ENCODE data around the gene ZNF524.

GRCh38 chr19:55626350-55626749 lies 26.3 kb downstream of the ZNF524 start:
- no peak for TF ChIP-seq POLR2AphosphoS5 (IDR thresholded peaks at IDR 0.05; ENCODE audit: low read depth, low read length)
- no peak for TF ChIP-seq TAF1 (IDR thresholded peaks at IDR 0.05; ENCODE audit: borderline replicate concordance, insufficient read depth, low read length)
- TF ChIP-seq REST (IDR thresholded peaks at IDR 0.05; ENCODE audit: insufficient read depth in 1 of 2, low read depth in 2 of 2, low read length in 2 of 2), result no peak
- no peak for TF ChIP-seq SIN3A (IDR thresholded peaks at IDR 0.05; ENCODE audit: borderline replicate concordance, insufficient read depth, low read length)
- TF ChIP-seq FOXP2 (optimal IDR thresholded peaks at IDR 0.05; ENCODE audit: borderline replicate concordance, extremely low read depth, extremely low read length, insufficient read depth), result no peak
